ENCODE data around the gene HIRA.
"Not testable (repeated sequence)": the region's sequence is repeated elsewhere in the genome, so short reads cannot be mapped to it uniquely, and the experiment has no call there.

Gene HIRA

DNA sequence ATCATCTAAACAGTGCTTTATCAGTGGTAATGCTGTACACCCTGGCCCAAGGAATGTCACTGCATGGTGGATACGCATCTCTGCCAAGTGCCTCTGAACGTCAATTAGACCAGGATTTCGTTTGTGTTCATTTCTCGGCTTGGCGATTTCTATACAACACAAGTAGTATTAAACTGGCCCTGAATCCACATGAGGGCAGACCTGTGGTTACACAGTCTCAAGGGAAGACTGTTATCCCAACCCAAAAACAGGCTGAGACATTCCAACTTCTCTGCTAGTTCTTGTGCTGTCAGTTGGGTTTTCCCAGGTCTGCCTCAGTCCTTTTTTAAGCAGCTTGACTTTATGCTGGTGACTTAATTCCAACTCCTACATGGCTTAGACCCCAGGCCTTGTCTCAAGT is 58.1 kb downstream of the HIRA start:
- ATAC-seq = no peak
- Mint-ChIP-seq H3K4me3 (no peak overlapping the region), H3K27me3 (no peaks in the 10 kb centered on the region), H3K4me1 (peaks cover 5% of the 10 kb centered on the region), H3K9me3 (no peaks in the 10 kb centered on the region), H3K36me3 (peaks cover 80% of the 10 kb centered on the region), H3K27ac (no peak overlapping the region)

- Mint-ChIP-seq H3K27me3 (no peaks in the 10 kb centered on the region), H3K36me3 (peaks cover 81% of the 10 kb centered on the region), H3K4me1 (peaks cover 9% of the 10 kb centered on the region), H3K27ac (no peak overlapping the region), H3K9me3 (no peaks in the 10 kb centered on the region), H3K4me3 (no peak overlapping the region)
- ATAC-seq = no peak
Measured at GRCh38 chr22:19371893-19372292, 59.6 kb downstream of the HIRA start.

DNA sequence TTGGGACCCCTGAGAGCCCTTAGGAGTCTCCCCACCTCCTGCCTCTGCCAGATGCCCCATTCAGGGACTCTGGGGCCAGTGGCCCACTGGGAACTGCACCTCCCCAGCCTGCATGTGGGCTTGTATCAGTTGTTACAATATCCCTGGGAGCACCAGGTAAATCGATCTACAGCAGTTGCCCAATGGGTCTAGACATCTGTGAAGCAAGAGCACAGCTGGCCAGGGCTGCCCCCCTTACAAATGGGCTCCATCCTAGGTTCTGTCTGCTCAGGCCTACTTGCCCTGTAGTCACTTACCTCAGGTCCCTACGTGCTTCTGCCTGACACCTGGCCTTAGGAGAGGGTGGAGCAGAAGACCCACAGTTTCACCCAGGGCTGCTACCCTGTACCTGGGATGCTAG is 62.7 kb downstream of the HIRA start:
- no peak for ATAC-seq
- Mint-ChIP-seq H3K4me1 (peaks cover 23% of the 10 kb centered on the region), H3K27me3 (no peaks in the 10 kb centered on the region), H3K36me3 (peaks cover 77% of the 10 kb centered on the region), H3K27ac (no peak overlapping the region), H3K9me3 (peaks cover 5% of the 10 kb centered on the region), H3K4me3 (no peak overlapping the region)

DNA sequence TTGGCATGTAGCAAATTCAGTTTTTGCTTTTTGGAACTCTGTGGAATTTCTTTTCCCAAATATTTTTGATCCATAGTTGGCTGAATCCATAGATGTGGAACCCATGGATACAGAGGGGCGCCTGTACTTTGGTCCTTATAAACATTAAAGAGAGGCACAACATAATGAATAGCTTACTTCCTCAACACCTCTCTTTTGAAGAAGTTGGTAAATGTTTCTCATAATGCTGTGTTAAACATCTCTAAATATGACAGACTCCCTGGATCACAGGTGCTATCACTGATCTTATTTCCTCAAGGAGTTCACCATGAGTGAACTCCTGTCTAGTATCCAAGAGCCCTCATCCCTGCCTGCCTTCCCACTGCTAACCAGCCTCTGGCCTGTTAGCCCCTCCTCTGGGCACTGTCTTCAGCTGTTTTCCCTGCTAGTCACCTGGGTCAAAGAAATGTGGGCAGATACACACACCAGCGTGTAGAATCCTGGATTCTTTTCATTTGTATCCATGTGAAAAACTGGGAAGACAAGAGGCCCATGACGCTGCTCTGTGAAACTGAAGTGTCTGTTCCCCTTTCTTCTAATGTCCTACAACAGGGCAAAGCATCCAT is 63.7 kb downstream of the HIRA start:
- Mint-ChIP-seq H3K27ac (peak overlapping the region; percentile 64), H3K27me3 (no peaks in the 10 kb centered on the region), H3K9me3 (peaks cover 5% of the 10 kb centered on the region), H3K36me3 (peaks cover 72% of the 10 kb centered on the region), H3K4me1 (peaks cover 23% of the 10 kb centered on the region), H3K4me3 (no peak overlapping the region)
- no peak for ATAC-seq

DNA sequence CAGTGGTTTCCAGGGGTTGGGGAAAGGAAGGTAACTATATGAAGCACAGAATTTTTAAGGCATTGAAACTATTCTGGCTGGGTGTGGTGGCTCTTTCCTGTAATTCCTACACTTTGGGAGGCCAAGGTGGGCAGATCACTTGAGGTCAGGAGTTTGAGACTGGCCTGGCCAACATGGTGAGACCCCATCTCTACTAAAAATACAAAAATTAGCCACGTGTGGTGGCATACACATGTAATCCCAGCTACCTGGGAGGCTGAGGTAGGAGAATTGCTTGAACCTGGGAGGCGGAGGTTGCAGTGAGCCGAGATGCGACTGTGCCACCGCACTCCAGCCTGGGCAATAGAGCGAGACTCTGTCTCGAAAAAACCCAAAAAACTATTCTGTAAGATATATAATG is 68.0 kb downstream of the HIRA start:
- not testable (repeated sequence) for ATAC-seq, H3K9me3 Mint-ChIP-seq, H3K27me3 Mint-ChIP-seq, H3K4me3 Mint-ChIP-seq
- peaks cover 56% of the 10 kb centered on the region for H3K4me1 Mint-ChIP-seq
- H3K36me3 Mint-ChIP-seq = peaks cover 71% of the 10 kb centered on the region
- H3K27ac Mint-ChIP-seq = peak overlapping the region; percentile 86

GRCh38 chr22:19361501-19362103 is 69.9 kb downstream of the HIRA start:
- Mint-ChIP-seq H3K9me3 (peaks cover 5% of the 10 kb centered on the region), H3K36me3 (peaks cover 69% of the 10 kb centered on the region), H3K4me1 (peaks cover 57% of the 10 kb centered on the region), H3K27ac (peak overlapping the region; percentile 80), H3K27me3 (no peaks in the 10 kb centered on the region), H3K4me3 (peak overlapping the region; percentile 22)
- peak; percentile 99 for ATAC-seq

DNA sequence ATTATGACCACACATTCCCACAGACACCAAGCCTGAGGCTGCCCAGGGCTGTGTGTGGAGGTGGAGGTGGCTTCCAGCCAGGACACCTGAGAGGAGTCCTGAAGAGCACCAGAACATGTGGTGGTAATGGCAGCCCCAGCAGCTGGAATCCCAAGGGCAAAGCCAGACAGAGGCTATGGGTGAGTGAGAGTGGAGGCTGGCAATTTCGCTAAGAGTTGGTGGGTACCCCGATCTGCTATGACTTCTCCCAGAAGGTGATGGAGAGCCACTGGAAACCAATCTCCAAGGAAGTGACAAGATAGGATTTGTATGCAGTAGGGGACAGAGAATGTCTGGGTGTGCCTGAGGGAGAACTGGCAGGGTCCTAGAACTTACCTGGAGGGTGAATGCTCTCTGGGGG is 70.7 kb downstream of the HIRA start:
- no peak for ATAC-seq
- H3K36me3 Mint-ChIP-seq = peaks cover 71% of the 10 kb centered on the region
- H3K4me1 Mint-ChIP-seq = peaks cover 57% of the 10 kb centered on the region
- peaks cover 3% of the 10 kb centered on the region for H3K9me3 Mint-ChIP-seq
- peak overlapping the region; percentile 28 for H3K4me3 Mint-ChIP-seq
- H3K27me3 Mint-ChIP-seq = no peaks in the 10 kb centered on the region
- H3K27ac Mint-ChIP-seq = peak overlapping the region; percentile 80

GRCh38 chr22:19360300-19360792 is 71.2 kb downstream of the HIRA start:
- Mint-ChIP-seq H3K27ac (peak overlapping the region; percentile 80), H3K4me1 (peaks cover 54% of the 10 kb centered on the region), H3K27me3 (no peaks in the 10 kb centered on the region), H3K4me3 (peak overlapping the region; percentile 26), H3K36me3 (peaks cover 72% of the 10 kb centered on the region), H3K9me3 (peaks cover 3% of the 10 kb centered on the region)
- no peak for ATAC-seq

DNA sequence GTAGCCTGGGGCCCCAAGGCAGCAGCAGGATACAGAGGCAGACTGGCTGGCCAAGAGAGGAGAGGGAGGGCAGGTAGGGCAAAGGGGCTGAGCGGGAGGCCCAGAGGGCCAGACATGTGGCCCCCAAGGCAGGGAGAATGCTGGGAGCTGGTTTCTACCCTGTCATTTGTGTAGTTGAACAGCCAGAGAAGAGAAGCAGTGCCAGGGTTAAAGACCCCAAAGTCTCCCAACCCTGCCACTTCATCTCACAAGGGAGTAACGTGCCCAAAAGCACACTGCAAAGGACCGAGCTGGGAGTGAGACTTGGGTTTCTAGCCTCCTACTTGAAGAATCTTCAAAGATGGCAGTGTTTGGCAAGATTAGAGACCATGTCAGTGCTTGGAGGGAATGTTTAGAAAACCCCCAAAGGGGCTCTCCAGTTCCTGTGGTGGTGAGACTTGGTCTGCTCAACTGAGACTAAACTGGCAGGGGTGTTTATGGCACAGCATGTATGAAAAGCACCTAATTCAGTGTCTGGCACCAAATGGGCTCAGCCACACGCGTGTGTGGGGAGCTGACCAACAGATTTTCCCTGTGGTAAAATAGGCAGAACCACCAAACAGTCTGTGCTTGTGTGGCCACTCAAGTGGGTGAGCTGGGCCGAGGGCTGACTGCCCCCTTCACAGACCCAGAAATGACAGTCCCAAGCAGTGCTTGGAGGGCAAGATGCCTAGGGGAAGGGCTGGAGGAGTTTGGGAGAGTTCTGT is 71.8 kb downstream of the HIRA start:
- peaks cover 3% of the 10 kb centered on the region for H3K9me3 Mint-ChIP-seq
- H3K27me3 Mint-ChIP-seq = no peaks in the 10 kb centered on the region
- ATAC-seq = no peak
- peaks cover 66% of the 10 kb centered on the region for H3K36me3 Mint-ChIP-seq
- peaks cover 48% of the 10 kb centered on the region for H3K4me1 Mint-ChIP-seq
- peak overlapping the region; percentile 80 for H3K27ac Mint-ChIP-seq
- H3K4me3 Mint-ChIP-seq = no peak overlapping the region

- ATAC-seq = no peak
- Mint-ChIP-seq H3K36me3 (peaks cover 58% of the 10 kb centered on the region), H3K4me3 (no peak overlapping the region), H3K27ac (peak overlapping the region; percentile 80), H3K4me1 (peaks cover 43% of the 10 kb centered on the region), H3K9me3 (peaks cover under 1% of the 10 kb centered on the region), H3K27me3 (no peaks in the 10 kb centered on the region)
Measured at GRCh38 chr22:19358703-19359553, 72.6 kb downstream of the HIRA start.

- Mint-ChIP-seq H3K27me3 (no peaks in the 10 kb centered on the region), H3K4me3 (no peak overlapping the region), H3K27ac (peak overlapping the region; percentile 80), H3K36me3 (peaks cover 53% of the 10 kb centered on the region), H3K9me3 (no peaks in the 10 kb centered on the region), H3K4me1 (peaks cover 43% of the 10 kb centered on the region)
- no peak for ATAC-seq
Measured at GRCh38 chr22:19358195-19358594, 73.3 kb downstream of the HIRA start.

DNA sequence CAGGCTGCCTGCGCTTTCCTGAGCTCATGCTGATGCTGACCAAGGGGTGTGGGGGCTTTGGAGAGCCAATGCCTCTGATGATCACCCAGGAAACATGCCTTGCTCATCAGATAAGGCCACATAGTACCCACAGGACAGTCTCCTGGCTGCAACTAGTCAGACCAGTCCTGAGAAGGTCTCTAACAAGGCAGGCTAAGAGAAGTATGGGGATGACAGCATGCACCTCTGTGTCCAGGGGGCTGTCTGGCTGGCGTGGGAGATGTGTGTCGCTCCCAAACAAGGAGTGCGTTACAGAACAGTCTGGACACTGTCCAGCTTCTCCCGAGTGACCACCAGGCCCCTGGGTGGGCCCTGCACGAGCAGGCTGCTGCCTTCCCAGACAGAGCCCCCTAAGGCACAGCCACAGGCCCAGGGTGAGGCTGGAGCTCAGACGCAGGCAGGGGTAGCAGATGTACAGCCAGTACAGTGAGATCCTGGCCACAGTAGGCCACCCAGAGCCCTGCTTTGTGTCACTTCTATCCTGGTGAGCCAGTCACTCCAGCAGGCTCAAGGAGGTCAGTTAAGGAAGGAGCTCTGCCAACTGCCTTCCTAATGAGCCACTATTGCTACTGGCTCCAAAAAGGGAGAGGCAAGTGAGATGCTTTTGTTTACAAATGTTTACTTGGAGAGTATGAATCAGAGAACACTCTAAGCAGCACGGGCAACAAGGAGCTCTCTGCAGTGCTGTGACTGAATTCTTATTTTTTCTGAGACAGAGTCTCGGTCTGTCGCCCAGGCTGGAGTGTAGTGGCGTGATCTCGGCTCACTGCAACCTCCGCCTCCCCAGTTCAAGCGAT is 74.0 kb downstream of the HIRA start:
- H3K4me3 Mint-ChIP-seq = no peak overlapping the region
- no peaks in the 10 kb centered on the region for H3K27me3 Mint-ChIP-seq
- peak overlapping the region; percentile 80 for H3K27ac Mint-ChIP-seq
- no peak for ATAC-seq
- no peaks in the 10 kb centered on the region for H3K9me3 Mint-ChIP-seq
- peaks cover 53% of the 10 kb centered on the region for H3K36me3 Mint-ChIP-seq
- peaks cover 41% of the 10 kb centered on the region for H3K4me1 Mint-ChIP-seq

DNA sequence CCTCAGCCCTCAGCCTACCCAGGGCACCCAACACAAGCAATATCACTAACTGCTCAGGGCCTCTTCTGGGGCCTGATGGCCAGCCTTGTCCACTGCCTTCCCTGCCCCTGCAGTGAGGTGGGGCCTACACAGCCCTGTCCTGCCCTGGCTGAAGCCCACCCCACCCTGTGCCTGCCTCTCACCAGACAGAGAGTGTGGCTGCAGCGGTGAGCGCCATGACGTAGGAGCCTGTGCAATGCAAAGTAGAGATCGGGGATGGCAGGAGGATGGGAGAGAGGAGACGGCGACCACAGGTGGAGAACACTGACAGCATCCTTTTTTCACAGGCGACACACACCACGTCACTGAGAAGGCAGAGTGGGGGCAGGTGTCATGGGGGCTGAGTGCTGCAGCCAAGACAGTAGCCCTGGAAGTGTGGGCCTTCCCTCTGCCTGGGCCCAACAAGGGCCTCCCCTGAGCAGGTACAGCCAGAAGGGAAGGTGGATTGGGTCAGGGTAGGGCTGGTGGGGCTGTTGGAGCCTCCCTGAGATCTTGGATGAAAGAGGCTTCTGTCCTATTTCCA is 74.7 kb downstream of the HIRA start:
- Mint-ChIP-seq H3K4me1 (peaks cover 34% of the 10 kb centered on the region), H3K36me3 (peaks cover 53% of the 10 kb centered on the region), H3K27me3 (no peaks in the 10 kb centered on the region), H3K9me3 (no peaks in the 10 kb centered on the region), H3K27ac (no peak overlapping the region), H3K4me3 (no peak overlapping the region)
- ATAC-seq = no peak

Data from stimulated activated memory B cell treated with anti-CD40 and anti-IgM and Interleukin-4, amounts not matched to agents 10 μg/mL and 1 μg/mL and 100 μg/mL, for 72 hours (primary cell).